GM12878 (cell line): ENCODE data around the gene AGTRAP. TPM values are rescaled to one million over a fixed set of nuclear protein-coding genes. Genes with fewer than 3 reads are reported as not detected.

Experiments
- ATAC-seq: fragments of 200-7000 bp; cut with Tn5 transposase; 3 replicates; pipeline ENCODE4 v1.9.1; 2020; ENCODE audit warnings: mild to moderate bottlenecking, moderate library complexity
- BruUV-seq: library from RNA; stranded (reverse); fragments of 400-500 nt; replicated peaks from 2 replicates; lab custom pipeline; 2021; lab: Mats Ljungman, UMichigan
- CTCF ChIA-PET: fragments of 300-600 bp; sonication (Branson Sonifier 250); formaldehyde crosslinking; extraction: SDS; loops from one replicate; lab custom pipeline; 2021; ENCODE audit warnings: inconsistent platforms; lab: Yijun Ruan, JAX
- POLR2A ChIA-PET: fragments of 350-600 bp; formaldehyde crosslinking; extraction: SDS; loops from one replicate; lab custom pipeline; 2021; ENCODE audit warnings: inconsistent platforms; lab: Charles Lee
- RAD21 ChIA-PET: fragments of 300-600 bp; sonication (Branson Sonifier 250); formaldehyde crosslinking; loops from one replicate; lab custom pipeline; 2023; ENCODE audit warnings: antibody characterized with exemption; ENCODE audit not compliant: unreplicated experiment; lab: Charles Lee
- SMC1A ChIA-PET: fragments of 300-600 bp; sonication (Branson Sonifier 250); formaldehyde crosslinking; loops from one replicate; lab custom pipeline; 2023; ENCODE audit not compliant: unreplicated experiment, uncharacterized antibody; lab: Charles Lee
- DNase-seq: peaks from one replicate; pipeline ENCODE4 v3.0.0-alpha.2; 2011; ENCODE audit warnings: low read depth, low spot score
- FAIRE-seq: peaks from 3 replicates; lab custom pipeline; 2011; peaks lifted over from hg19 to GRCh38; lab: Jason Lieb, UNC
- H2AFZ ChIP-seq: 2 replicates; pipeline ENCODE4 v1.6.0; 2011; ENCODE audit warnings: low read depth, low read length, control low read depth; ENCODE audit not compliant: control insufficient read depth
- H3K27ac ChIP-seq: 2 replicates; pipeline ENCODE4 v1.5.1; 2011; ENCODE audit warnings: control low read depth; ENCODE audit not compliant: control insufficient read depth, insufficient read depth
- H3K27me3 ChIP-seq, 2 experiments: replicated peaks in 1 of 2; 2 replicates each; pipeline versions ENCODE4 v1.6.0 to v1.6.1; 2011; ENCODE audit warnings: low read length in 1 of 2; ENCODE audit not compliant: control insufficient read depth in 2 of 2, insufficient read depth in 2 of 2
- H3K36me3 ChIP-seq, 2 experiments: 2 replicates each; pipeline ENCODE4 v1.5.1; 2011; ENCODE audit warnings: low read length in 1 of 2; ENCODE audit not compliant: control insufficient read depth in 2 of 2, insufficient read depth in 2 of 2
- H3K4me1 ChIP-seq: 2 replicates; pipeline ENCODE4 v1.6.1; 2011; ENCODE audit warnings: mild to moderate bottlenecking, low read length, moderate library complexity, mixed read lengths; ENCODE audit not compliant: control insufficient read depth, insufficient read depth
- H3K4me2 ChIP-seq: 2 replicates; pipeline ENCODE4 v1.6.0; 2011; ENCODE audit warnings: control low read depth; ENCODE audit not compliant: control insufficient read depth, insufficient read depth
- H3K4me3 ChIP-seq: fragments of 200-600 bp; sonication (generic); 2 replicates; pipeline ENCODE4 v1.5.1; 2016
- H3K79me2 ChIP-seq: 2 replicates; pipeline ENCODE4 v1.6.0; 2011; ENCODE audit warnings: low read length; ENCODE audit not compliant: control insufficient read depth, insufficient read depth
- H3K9ac ChIP-seq: 2 replicates; pipeline ENCODE4 v1.8.0; 2011; ENCODE audit warnings: low read length, control low read depth, mixed read lengths; ENCODE audit not compliant: control insufficient read depth, insufficient read depth
- H3K9me3 ChIP-seq: replicated peaks from 3 replicates; pipeline ENCODE4 v1.5.1; 2011; ENCODE audit warnings: mild to moderate bottlenecking, low read length; ENCODE audit not compliant: control insufficient read depth, insufficient read depth
- H4K20me1 ChIP-seq: 2 replicates; pipeline ENCODE4 v1.6.0; 2011; ENCODE audit not compliant: control insufficient read depth, insufficient read depth
- BCL11A ChIP-seq: IDR thresholded peaks from 2 replicates; pipeline ENCODE4 v1.6.1; 2011; ENCODE audit warnings: low read depth, low read length
- BMI1 ChIP-seq: fragments of 450-650 bp; IDR thresholded peaks from 2 replicates; pipeline ENCODE4 v1.6.1; 2016; ENCODE audit warnings: mild to moderate bottlenecking, moderate library complexity, borderline replicate concordance
- CHD2 ChIP-seq: IDR thresholded peaks from 2 replicates; pipeline ENCODE4 v1.6.1; 2011; ENCODE audit warnings: low read depth, low read length, improper control_type of control experiment, borderline replicate concordance
- GATAD2B ChIP-seq: fragments of 450-650 bp; conservative IDR thresholded peaks from 2 replicates; pipeline ENCODE4 v1.6.1; 2017; ENCODE audit warnings: low read depth, mild to moderate bottlenecking, moderate library complexity
- IRF5 ChIP-seq: fragments of 450-650 bp; IDR thresholded peaks from 2 replicates; pipeline ENCODE4 v1.6.1; 2017; ENCODE audit warnings: borderline replicate concordance
- KLF5 ChIP-seq: fragments of 450-650 bp; IDR thresholded peaks from 2 replicates; pipeline ENCODE4 v1.6.1; 2014; ENCODE audit warnings: mild to moderate bottlenecking; ENCODE audit not compliant: partially characterized antibody
- NFYA ChIP-seq: IDR thresholded peaks from 2 replicates; pipeline ENCODE4 v1.6.1; 2011; ENCODE audit warnings: low read depth, mild to moderate bottlenecking, low read length, improper control_type of control experiment, borderline replicate concordance
- NKRF ChIP-seq: fragments of 450-650 bp; conservative IDR thresholded peaks from 2 replicates; pipeline ENCODE4 v1.6.1; 2017; ENCODE audit warnings: mild to moderate bottlenecking, moderate library complexity
- NR2C2 ChIP-seq: IDR thresholded peaks from 2 replicates; pipeline ENCODE4 v1.6.1; 2011; ENCODE audit warnings: borderline replicate concordance, low read depth; ENCODE audit not compliant: control insufficient read depth, insufficient read length
- PAX8 ChIP-seq: fragments of 450-650 bp; IDR thresholded peaks from 2 replicates; pipeline ENCODE4 v1.6.1; 2017; ENCODE audit warnings: mild to moderate bottlenecking, moderate library complexity
- SMAD1 ChIP-seq: fragments of 450-650 bp; IDR thresholded peaks from 2 replicates; pipeline ENCODE4 v1.6.1; 2018; ENCODE audit warnings: mild to moderate bottlenecking, low read depth; ENCODE audit not compliant: partially characterized antibody
- SMC3 ChIP-seq: IDR thresholded peaks from 2 replicates; pipeline ENCODE4 v1.6.1; 2011; ENCODE audit warnings: low read length, improper control_type of control experiment, borderline replicate concordance
- SUPT20H ChIP-seq: IDR thresholded peaks from 2 replicates; pipeline ENCODE4 v1.6.1; 2011; ENCODE audit warnings: low read depth, mild to moderate bottlenecking, low read length, moderate library complexity, borderline replicate concordance; ENCODE audit not compliant: control insufficient read depth
- YY1 ChIP-seq: IDR thresholded peaks from 2 replicates; pipeline ENCODE4 v1.6.1; 2011; ENCODE audit warnings: low read depth, mild to moderate bottlenecking, low read length
- ZNF687 ChIP-seq: fragments of 450-650 bp; IDR thresholded peaks from 2 replicates; pipeline ENCODE4 v1.6.1; 2017; ENCODE audit warnings: mild to moderate bottlenecking, moderate library complexity
- ZSCAN29 ChIP-seq: fragments of 450-650 bp; IDR thresholded peaks from 2 replicates; pipeline ENCODE4 v1.6.1; 2017; ENCODE audit warnings: mild to moderate bottlenecking, moderate library complexity
- ZZZ3 ChIP-seq: IDR thresholded peaks from 2 replicates; pipeline ENCODE4 v1.6.1; 2011; ENCODE audit warnings: low read depth; ENCODE audit not compliant: control insufficient read depth, insufficient read length
- WGBS: methylation state at CpG from one replicate; pipeline ENCODE4 v1.1.6; 2016; ENCODE audit warnings: low lambda C conversion rate; ENCODE audit not compliant: insufficient replicate concordance, insufficient coverage; ENCODE audit errors: missing lambda C conversion rate; 5-methylcytosine and 5-hydroxymethylcytosine counted together
- in situ Hi-C: fragments of 300-500 bp; cut with MboI; formaldehyde crosslinking; loops from 9 replicates; pipeline ENCODE4 v1.14.3; 2018; ENCODE audit warnings: mixed read lengths
- intact Hi-C: fragments of 100-400 bp; cut with micrococcal nuclease; formaldehyde crosslinking; loops from one replicate; pipeline ENCODE4 v1.14.2; 2022; ENCODE audit not compliant: unreplicated experiment
- polyA plus RNA-seq, 11 experiments: library from polyadenylated mRNA; depleted of rRNA in 4 of 11; unstranded in 6 of 11; stranded (reverse) in 5 of 11; fragments of >200 nt; fragmentation: Nextera tagmentation in 4 of 11; fragmentation: Illumina TruSeq in 1 of 11; extraction: Ambion mirVana in 4 of 11; extraction: Trizol in 1 of 11; gene quantifications; 1 replicate in 1 of 11; 2 replicates in 10 of 11; pipeline versions ENCODE4 v1.2.1 to v1.2.3, GENCODE V29; 2011 to 2016; ENCODE audit warnings: inconsistent platforms in 2 of 11, missing spikeins in 2 of 11, low read depth in 1 of 11
- total RNA-seq, 4 experiments: library from RNA; depleted of rRNA in 3 of 4; stranded (reverse); fragments of >200 nt in 3 of 4; fragmentation: Illumina TruSeq in 1 of 4; extraction: Trizol in 1 of 4; gene quantifications; 2 replicates each; pipeline versions ENCODE4 v1.2.1 to v1.2.3, GENCODE V29; 2013 to 2021

Gene AGTRAP
- total and polyA plus RNA-seq, 10 of the 15 experiments (the other 5 are each of a cell fraction or from before 2014, with no cell fraction given) = 3.0 to 17.4 (median 10.2) TPM

- H4K20me1 ChIP-seq = no peaks in the 10 kb centered on the region
- no peaks in the 10 kb centered on the region for H3K27me3 ChIP-seq
- no peak for ATAC-seq
- ChIA-PET CTCF (no interaction called here), SMC1A (no interaction called here), POLR2A (interaction anchor here (0.6 kb wide), 1 partner anchor 59 kb away, joined by 3 read pairs; no protein-coding TSS in a partner anchor), RAD21 (no interaction called here)
- intact Hi-C loops (no loop called here), in situ Hi-C loops (no loop called here)
- H3K36me3 ChIP-seq = peaks cover 0 to 3% of the 10 kb centered on the region in 2 experiments; a peak in 2 of 4 replicates
- no peaks in the 10 kb centered on the region for H3K79me2 ChIP-seq
- WGBS = 94% methylated on average over 15 of the region's 15 CpGs
- DNase-seq = no peak
- no peak for FAIRE-seq
- H3K4me1 ChIP-seq = no peaks in the 10 kb centered on the region; the same call in 1 of the 2 replicates
- no peak overlapping the region for H3K27ac ChIP-seq
- TF ChIP-seq PAX8 (no peak), YY1 (no peak), NR2C2 (no peak), GATAD2B (no peak), BCL11A (no peak), SMC3 (no peak), NFYA (no peak), SMAD1 (no peak), IRF5 (no peak), ZSCAN29 (no peak), BMI1 (no peak), NKRF (no peak), SUPT20H (no peak), KLF5 (no peak), CHD2 (no peak), ZZZ3 (no peak), ZNF687 (no peak)
- no peak overlapping the region for H3K4me2 ChIP-seq
- BruUV-seq = no TSS peak
- H2AFZ ChIP-seq = no peak overlapping the region
- H3K9me3 ChIP-seq = no peaks in the 10 kb centered on the region
- H3K9ac ChIP-seq = no peak overlapping the region
- no peak overlapping the region for H3K4me3 ChIP-seq
These were observed 57.9 kb downstream of the AGTRAP start for GRCh38 chr1:11793819-11794218.
